ENCODE results near the gene OLFML2A. TPM values are rescaled to one million over a fixed set of nuclear protein-coding genes. Genes with fewer than 3 reads are reported as not detected.
"Not testable (repeated sequence)": the region's sequence is repeated elsewhere in the genome, so short reads cannot be mapped to it uniquely, and the experiment has no call there.

The OLFML2A gene
- polyA plus RNA-seq, 2 of the 4 experiments (the other 2 are of a cell fraction) = 8.2 to 14.5 TPM

- no peak for TF ChIP-seq CHD4 (IDR thresholded peaks at IDR 0.05; ENCODE audit: borderline replicate concordance)
- TF ChIP-seq FOSL2 (IDR thresholded peaks at IDR 0.05) = no peak
- peak; percentile 42 for TF ChIP-seq FOSL2 (CRISPR knock-in tag; IDR thresholded peaks at IDR 0.05)
- CTCF ChIA-PET = interaction anchor here (1.2 to 3.0 kb wide), 7 partner anchors 8 to 183 kb away, joined by 5 to 17 read pairs (median 9); partner anchors contain the start of gene WDR38
- DNase-seq (ENCODE audit: low read depth in 1 of 2, low spot score in 1 of 2) (no peak), FAIRE-seq (no peak), ATAC-seq (peak; percentile 24 to 69; a peak in 3 of 6 replicates)
- Histone ChIP-seq H3K27ac (peak overlapping the region in 1 of 2 experiments; percentile 50; a peak in 1 of 6 replicates), H3K4me3 (no peak overlapping the region), H3K4me1 (peaks cover 20% of the 10 kb centered on the region), H3K9me3 (no peaks in the 10 kb centered on the region), H3K4me2 (peak overlapping the region; percentile 44)
- POLR2A ChIA-PET = no interaction called here
These were observed 41.8 kb upstream of the OLFML2A start for GRCh38 chr9:124735121-124735520.

- WGBS (ENCODE audit: missing lambda C conversion rate) = 96% methylated on average over 7 of the region's 7 CpGs
- H3K4me2 ChIP-seq; H3K9me3 ChIP-seq; DNase-seq (ENCODE audit: low read depth in 1 of 2, low spot score in 1 of 2); ATAC-seq; H3K4me3 ChIP-seq; H3K27ac ChIP-seq; FAIRE-seq; POLR2A ChIA-PET: not testable (repeated sequence)
- CTCF ChIA-PET = interaction anchor here (0.6 to 1.3 kb wide), 6 partner anchors 10 to 27 kb away, joined by 3 to 5 read pairs (median 4); no protein-coding TSS in a partner anchor
- peaks cover 20% of the 10 kb centered on the region for H3K4me1 ChIP-seq
These were observed 38.9 kb upstream of the OLFML2A start for GRCh38 chr9:124738075-124738474.

GRCh38 chr9:124739360-124739759, 37.6 kb upstream of the OLFML2A start:
- ChIA-PET POLR2A (interaction anchor here (0.6 kb wide), 1 partner anchor 18 kb away, joined by 3 read pairs; no protein-coding TSS in a partner anchor), CTCF (interaction anchor here (0.6 to 1.4 kb wide), 8 partner anchors 14 to 123 kb away, joined by 3 read pairs; partner anchors contain the start of gene NR6A1)
- Histone ChIP-seq H3K9me3 (no peaks in the 10 kb centered on the region), H3K4me2 (no peak overlapping the region), H3K4me3 (no peak overlapping the region), H3K27ac (no peak overlapping the region), H3K4me1 (peaks cover 19% of the 10 kb centered on the region)
- ATAC-seq = no peak
- no peak for FAIRE-seq
- WGBS (ENCODE audit: missing lambda C conversion rate) = 79% methylated on average over 2 of the region's 2 CpGs
- TF ChIP-seq POLR2AphosphoS2 (conservative IDR thresholded peaks at IDR 0.05; ENCODE audit: low read length) (no peak), GATA3 (IDR thresholded peaks at IDR 0.05; ENCODE audit: borderline replicate concordance) (no peak), FOSB (CRISPR knock-in tag; IDR thresholded peaks at IDR 0.05) (no peak)
- DNase-seq (ENCODE audit: low read depth in 1 of 2, low spot score in 1 of 2) = no peak

- TF ChIP-seq FOSL2 (IDR thresholded peaks at IDR 0.05) (no peak), FOSL2 (CRISPR knock-in tag; IDR thresholded peaks at IDR 0.05) (no peak), BHLHE40 (IDR thresholded peaks at IDR 0.05; ENCODE audit: low read depth, low read length) (no peak), CHD2 (IDR thresholded peaks at IDR 0.05; ENCODE audit: low read length, partially characterized antibody) (no peak), POLR2A (IDR thresholded peaks at IDR 0.05; ENCODE audit: low read length) (no peak), MAFK (IDR thresholded peaks at IDR 0.05; ENCODE audit: partially characterized antibody) (peak; percentile 74)
- Histone ChIP-seq H3K4me3 (no peak overlapping the region), H3K9me3 (no peaks in the 10 kb centered on the region), H3K4me1 (peaks cover 8% of the 10 kb centered on the region; the same call in 2 of the 3 replicates), H3K27ac (no peak overlapping the region), H3K4me2 (no peak overlapping the region)
- FAIRE-seq (no peak), DNase-seq (ENCODE audit: low read depth in 1 of 2, low spot score in 1 of 2) (no peak), ATAC-seq (no peak)
- ChIA-PET CTCF (interaction anchor here (1.0 to 1.4 kb wide), 2 partner anchors 17 to 25 kb away, joined by 3 to 4 read pairs; no protein-coding TSS in a partner anchor), POLR2A (no interaction called here)
- WGBS (ENCODE audit: missing lambda C conversion rate) = 90% methylated on average over 4 of the region's 4 CpGs
These were observed 35.8 kb upstream of the OLFML2A start for GRCh38 chr9:124741149-124741548.

- Histone ChIP-seq H3K9me3 (no peaks in the 10 kb centered on the region), H3K27ac (no peak overlapping the region), H3K4me2 (no peak overlapping the region), H3K4me1 (peaks cover 8% of the 10 kb centered on the region; the same call in 2 of the 3 replicates), H3K4me3 (no peak overlapping the region)
- ChIA-PET CTCF (interaction anchor here (1.0 to 1.4 kb wide), 3 partner anchors 17 to 24 kb away, joined by 3 to 4 read pairs (median 3); no protein-coding TSS in a partner anchor), POLR2A (no interaction called here)
- no peak for FAIRE-seq
- ATAC-seq = no peak
- no peak for DNase-seq (ENCODE audit: low read depth in 1 of 2, low spot score in 1 of 2)
- WGBS (ENCODE audit: missing lambda C conversion rate) = 86% methylated on average over 4 of the region's 4 CpGs
- no peak for TF ChIP-seq HOXB5 (CRISPR knock-in tag; IDR thresholded peaks at IDR 0.05)
- no peak for TF ChIP-seq FOSB (CRISPR knock-in tag; IDR thresholded peaks at IDR 0.05)
- TF ChIP-seq HEYL (CRISPR knock-in tag; IDR thresholded peaks at IDR 0.05) = no peak
- no peak for TF ChIP-seq PBX3 (IDR thresholded peaks at IDR 0.05)
- no peak for TF ChIP-seq EHF (CRISPR knock-in tag; IDR thresholded peaks at IDR 0.05)
- TF ChIP-seq FOSL2 (IDR thresholded peaks at IDR 0.05) = no peak
- TF ChIP-seq FOSL2 (CRISPR knock-in tag; IDR thresholded peaks at IDR 0.05) = no peak
- no peak for TF ChIP-seq PHF8 (IDR thresholded peaks at IDR 0.05; ENCODE audit: borderline replicate concordance, low read depth)
- TF ChIP-seq CHD2 (IDR thresholded peaks at IDR 0.05; ENCODE audit: low read length, partially characterized antibody) = no peak
- TF ChIP-seq EP300 (IDR thresholded peaks at IDR 0.05) = no peak
- TF ChIP-seq FOXS1 (CRISPR knock-in tag; IDR thresholded peaks at IDR 0.05) = no peak
- TF ChIP-seq ZSCAN20 (CRISPR knock-in tag; IDR thresholded peaks at IDR 0.05) = no peak
- no peak for TF ChIP-seq POLR2A (IDR thresholded peaks at IDR 0.05; ENCODE audit: low read length)
- no peak for TF ChIP-seq GATA3 (IDR thresholded peaks at IDR 0.05; ENCODE audit: borderline replicate concordance)
- TF ChIP-seq MYC (IDR thresholded peaks at IDR 0.05; ENCODE audit: borderline replicate concordance, low read length) = no peak
- no peak for TF ChIP-seq HMGXB4 (CRISPR knock-in tag; IDR thresholded peaks at IDR 0.05; ENCODE audit: borderline replicate concordance)
- TF ChIP-seq E2F6 (IDR thresholded peaks at IDR 0.05; ENCODE audit: borderline replicate concordance, low read depth) = no peak
- no peak for TF ChIP-seq CBX2 (IDR thresholded peaks at IDR 0.05; ENCODE audit: borderline replicate concordance, low read depth)
These were observed 35.3 kb upstream of the OLFML2A start for GRCh38 chr9:124741662-124742061.

Measured in A549 (cell line).